Measurements from ENCODE around the gene IGFLR1.

GRCh38 chr19:35692010-35692409, 50.2 kb downstream of the IGFLR1 start:
- TF ChIP-seq YY1 (IDR thresholded peaks at IDR 0.05; ENCODE audit: insufficient read depth, insufficient read length) (no peak), ZNF274 (IDR thresholded peaks at IDR 0.05; ENCODE audit: low read depth, low read length) (no peak), SUZ12 (IDR thresholded peaks at IDR 0.05; ENCODE audit: extremely low read depth, insufficient read depth, insufficient read length) (no peak)
